Neural cell (in vitro differentiated cells): Measurements from ENCODE around the gene HPSE2.

Experiments
- EP300 ChIP-seq: fragments of 450-650 bp; conservative IDR thresholded peaks from 2 replicates; pipeline ENCODE4 v1.6.1; 2014; ENCODE audit warnings: antibody characterized with exemption, mild to moderate bottlenecking, moderate library complexity; ENCODE audit not compliant: poor library complexity, severe bottlenecking
- EZH2 ChIP-seq: fragments of 200-600, 300-800 bp; shearing (Covaris generic), sonication (generic); IDR thresholded peaks from 2 replicates; pipeline ENCODE4 v1.6.1; 2014; ENCODE audit warnings: antibody characterized with exemption, low read length, borderline replicate concordance, mild to moderate bottlenecking; ENCODE audit not compliant: insufficient read depth, poor library complexity, severe bottlenecking
- MXI1 ChIP-seq: fragments of 450-650 bp; conservative IDR thresholded peaks from 2 replicates; pipeline ENCODE4 v1.6.1; 2014; ENCODE audit warnings: antibody characterized with exemption, mild to moderate bottlenecking; ENCODE audit not compliant: poor library complexity, severe bottlenecking
- POLR2AphosphoS5 ChIP-seq: IDR thresholded peaks from 2 replicates; pipeline ENCODE4 v1.6.1; 2012
- SMC3 ChIP-seq: fragments of 450-650 bp; conservative IDR thresholded peaks from 2 replicates; pipeline ENCODE4 v1.6.1; 2014; ENCODE audit warnings: antibody characterized with exemption, mild to moderate bottlenecking, moderate library complexity; ENCODE audit not compliant: poor library complexity
- TAF1 ChIP-seq: IDR thresholded peaks from 2 replicates; pipeline ENCODE4 v1.6.1; 2012; ENCODE audit warnings: low read depth
- TF ChIP-seq, protein P1 (sequence below): fragments of 450-650 bp; IDR thresholded peaks from 2 replicates; pipeline ENCODE4 v1.5.1; 2014; ENCODE audit warnings: antibody characterized with exemption, mild to moderate bottlenecking, moderate library complexity; ENCODE audit not compliant: poor library complexity, severe bottlenecking
- TF ChIP-seq, protein P2 (sequence below): IDR thresholded peaks from 2 replicates; pipeline ENCODE4 v1.6.1; 2012; ENCODE audit warnings: borderline replicate concordance

DNA sequence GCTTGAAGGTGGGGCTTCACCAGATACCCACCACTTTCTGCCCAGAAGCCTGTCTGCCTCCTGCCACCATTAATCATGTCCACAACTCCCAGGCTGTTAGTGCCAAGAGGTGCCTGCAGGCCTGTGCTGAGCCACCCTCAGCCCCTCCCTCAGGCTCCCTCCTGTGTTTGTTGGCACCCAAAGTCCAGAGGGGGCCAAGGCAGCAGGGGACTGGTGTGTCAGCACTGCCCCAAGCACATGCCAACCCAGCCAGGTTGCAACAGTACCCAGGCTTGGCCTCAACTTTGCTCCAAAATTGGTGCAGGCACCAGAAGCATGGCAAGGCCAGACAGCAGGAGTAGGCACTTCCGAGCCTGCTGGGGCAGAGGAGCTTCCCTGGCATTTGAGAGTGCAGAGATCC is 111.3 kb downstream of the HPSE2 start:
- TF ChIP-seq, protein P1, sequence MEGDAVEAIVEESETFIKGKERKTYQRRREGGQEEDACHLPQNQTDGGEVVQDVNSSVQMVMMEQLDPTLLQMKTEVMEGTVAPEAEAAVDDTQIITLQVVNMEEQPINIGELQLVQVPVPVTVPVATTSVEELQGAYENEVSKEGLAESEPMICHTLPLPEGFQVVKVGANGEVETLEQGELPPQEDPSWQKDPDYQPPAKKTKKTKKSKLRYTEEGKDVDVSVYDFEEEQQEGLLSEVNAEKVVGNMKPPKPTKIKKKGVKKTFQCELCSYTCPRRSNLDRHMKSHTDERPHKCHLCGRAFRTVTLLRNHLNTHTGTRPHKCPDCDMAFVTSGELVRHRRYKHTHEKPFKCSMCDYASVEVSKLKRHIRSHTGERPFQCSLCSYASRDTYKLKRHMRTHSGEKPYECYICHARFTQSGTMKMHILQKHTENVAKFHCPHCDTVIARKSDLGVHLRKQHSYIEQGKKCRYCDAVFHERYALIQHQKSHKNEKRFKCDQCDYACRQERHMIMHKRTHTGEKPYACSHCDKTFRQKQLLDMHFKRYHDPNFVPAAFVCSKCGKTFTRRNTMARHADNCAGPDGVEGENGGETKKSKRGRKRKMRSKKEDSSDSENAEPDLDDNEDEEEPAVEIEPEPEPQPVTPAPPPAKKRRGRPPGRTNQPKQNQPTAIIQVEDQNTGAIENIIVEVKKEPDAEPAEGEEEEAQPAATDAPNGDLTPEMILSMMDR: no peak
- TF ChIP-seq POLR2AphosphoS5 (no peak), TAF1 (no peak), EZH2 (no peak), EP300 (no peak), SMC3 (no peak), MXI1 (no peak)
- TF ChIP-seq, protein P2, sequence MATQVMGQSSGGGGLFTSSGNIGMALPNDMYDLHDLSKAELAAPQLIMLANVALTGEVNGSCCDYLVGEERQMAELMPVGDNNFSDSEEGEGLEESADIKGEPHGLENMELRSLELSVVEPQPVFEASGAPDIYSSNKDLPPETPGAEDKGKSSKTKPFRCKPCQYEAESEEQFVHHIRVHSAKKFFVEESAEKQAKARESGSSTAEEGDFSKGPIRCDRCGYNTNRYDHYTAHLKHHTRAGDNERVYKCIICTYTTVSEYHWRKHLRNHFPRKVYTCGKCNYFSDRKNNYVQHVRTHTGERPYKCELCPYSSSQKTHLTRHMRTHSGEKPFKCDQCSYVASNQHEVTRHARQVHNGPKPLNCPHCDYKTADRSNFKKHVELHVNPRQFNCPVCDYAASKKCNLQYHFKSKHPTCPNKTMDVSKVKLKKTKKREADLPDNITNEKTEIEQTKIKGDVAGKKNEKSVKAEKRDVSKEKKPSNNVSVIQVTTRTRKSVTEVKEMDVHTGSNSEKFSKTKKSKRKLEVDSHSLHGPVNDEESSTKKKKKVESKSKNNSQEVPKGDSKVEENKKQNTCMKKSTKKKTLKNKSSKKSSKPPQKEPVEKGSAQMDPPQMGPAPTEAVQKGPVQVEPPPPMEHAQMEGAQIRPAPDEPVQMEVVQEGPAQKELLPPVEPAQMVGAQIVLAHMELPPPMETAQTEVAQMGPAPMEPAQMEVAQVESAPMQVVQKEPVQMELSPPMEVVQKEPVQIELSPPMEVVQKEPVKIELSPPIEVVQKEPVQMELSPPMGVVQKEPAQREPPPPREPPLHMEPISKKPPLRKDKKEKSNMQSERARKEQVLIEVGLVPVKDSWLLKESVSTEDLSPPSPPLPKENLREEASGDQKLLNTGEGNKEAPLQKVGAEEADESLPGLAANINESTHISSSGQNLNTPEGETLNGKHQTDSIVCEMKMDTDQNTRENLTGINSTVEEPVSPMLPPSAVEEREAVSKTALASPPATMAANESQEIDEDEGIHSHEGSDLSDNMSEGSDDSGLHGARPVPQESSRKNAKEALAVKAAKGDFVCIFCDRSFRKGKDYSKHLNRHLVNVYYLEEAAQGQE: no peak
